NCI-H748 (cell line): ENCODE results near the gene HBD.
"Not testable (repeated sequence)": the region's sequence is repeated elsewhere in the genome, so short reads cannot be mapped to it uniquely, and the experiment has no call there.

Source experiments
- DNase-seq: peaks from one replicate; lab custom pipeline; 2025; ENCODE audit not compliant: unreplicated experiment; lab: John Stamatoyannopoulos, UW

Gene HBD

GRCh38 chr11:5253440-5253839, 19.2 kb upstream of the HBD start:
- DNase-seq = not testable (repeated sequence)

- DNase-seq = no peak
Measured at GRCh38 chr11:5252919-5253265, 18.6 kb upstream of the HBD start.

- no peak for DNase-seq
Measured at GRCh38 chr11:5252192-5252918, 18.1 kb upstream of the HBD start.

GRCh38 chr11:5251746-5252145, 17.5 kb upstream of the HBD start:
- DNase-seq = no peak

- no peak for DNase-seq
Measured at GRCh38 chr11:5250543-5251204, 16.4 kb upstream of the HBD start.

- DNase-seq = not testable (repeated sequence)
Measured at GRCh38 chr11:5249807-5250396, 15.6 kb upstream of the HBD start, which contains the start of gene HBG1. HBG1 (minus strand) TSS chr11:5249857; CDS start chr11:5249804, 53 bp downstream.

- DNase-seq = not testable (repeated sequence)
Measured at GRCh38 chr11:5248498-5248897, 14.2 kb upstream of the HBD start.

GRCh38 chr11:5247472-5248192, 13.3 kb upstream of the HBD start:
- DNase-seq = no peak

- no peak for DNase-seq
Measured at GRCh38 chr11:5246772-5247471, 12.6 kb upstream of the HBD start.

GRCh38 chr11:5245155-5245554, 10.9 kb upstream of the HBD start:
- no peak for DNase-seq

GRCh38 chr11:5243816-5244180, 9.5 kb upstream of the HBD start:
- no peak for DNase-seq

GRCh38 chr11:5242933-5243815, 8.9 kb upstream of the HBD start:
- DNase-seq = no peak

GRCh38 chr11:5242208-5242607, 7.9 kb upstream of the HBD start:
- no peak for DNase-seq

- no peak for DNase-seq
Measured at GRCh38 chr11:5241458-5241857, 7.2 kb upstream of the HBD start.

GRCh38 chr11:5240458-5240857, 6.2 kb upstream of the HBD start:
- no peak for DNase-seq

GRCh38 chr11:5240056-5240455, 5.8 kb upstream of the HBD start:
- DNase-seq = no peak

GRCh38 chr11:5239046-5239445, 4.8 kb upstream of the HBD start:
- DNase-seq = no peak

- no peak for DNase-seq
Measured at GRCh38 chr11:5238486-5238885, 4.2 kb upstream of the HBD start.

GRCh38 chr11:5237420-5237819, 3.1 kb upstream of the HBD start:
- DNase-seq = no peak
